ENCODE measurements around the gene INPP4A.

The INPP4A gene

DNA sequence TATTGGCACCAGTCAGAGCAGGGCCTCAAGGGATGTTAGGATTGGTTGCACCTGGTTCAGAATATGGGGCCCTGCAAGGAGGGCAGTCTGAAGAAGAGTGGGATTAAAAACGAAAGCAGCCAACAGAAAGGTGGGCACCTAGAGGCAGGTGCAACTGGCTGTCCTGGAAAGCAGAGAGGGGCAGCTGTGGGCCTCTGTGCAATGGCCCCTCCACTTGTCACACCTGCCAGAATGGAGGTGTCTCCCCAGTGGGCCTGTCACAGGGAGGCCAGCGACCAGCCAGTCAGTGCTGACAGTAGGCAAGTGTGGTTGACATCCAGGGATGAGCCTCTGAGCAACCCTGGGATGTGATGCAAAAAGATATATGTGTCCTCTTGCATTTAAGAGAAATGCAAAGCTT, 37.7 kb downstream of the INPP4A start:
- H3K27ac ChIP-seq (ENCODE audit: low read length) = no peak overlapping the region
- H3K4me3 ChIP-seq (ENCODE audit: low read length) = no peak overlapping the region

DNA sequence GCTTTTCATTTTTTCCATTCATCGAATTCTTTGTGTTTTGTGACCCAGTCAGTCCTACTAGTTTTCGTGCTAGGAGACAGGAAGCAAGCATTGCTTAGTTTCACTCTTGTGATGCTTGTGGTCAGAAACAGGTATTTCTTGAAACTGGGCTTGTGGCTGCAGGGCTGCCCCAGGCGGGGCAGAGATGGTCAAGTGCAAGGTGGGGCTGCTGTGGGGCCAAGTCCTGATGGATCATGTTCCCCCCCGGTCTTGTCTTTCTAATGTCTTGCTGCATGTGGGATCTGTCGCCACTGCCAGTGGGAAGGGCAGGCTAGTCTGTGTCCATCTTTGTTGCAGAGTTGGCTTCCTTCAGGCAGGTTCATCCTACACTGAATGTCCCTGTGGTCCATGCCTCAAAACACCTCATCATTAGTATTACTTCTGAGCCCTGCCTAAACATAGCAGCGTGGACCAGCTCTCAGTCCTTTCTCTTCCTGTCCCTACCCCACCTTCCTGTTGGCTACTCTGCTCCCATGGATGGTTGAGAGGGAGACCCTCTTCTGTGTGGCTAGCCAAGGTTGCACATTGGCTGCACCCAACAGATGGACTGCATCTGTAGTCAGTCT, 38.7 kb downstream of the INPP4A start:
- Histone ChIP-seq H3K4me3 (ENCODE audit: low read length) (no peak overlapping the region), H3K36me3 (ENCODE audit: control insufficient read depth, low read depth, low read length) (no peaks in the 10 kb centered on the region), H3K9me3 (ENCODE audit: control insufficient read depth, low read depth, low read length) (no peaks in the 10 kb centered on the region), H3K4me1 (ENCODE audit: control insufficient read depth, low read depth, low read length) (peaks cover 46% of the 10 kb centered on the region), H3K27ac (ENCODE audit: low read length) (no peak overlapping the region), H3K9ac (ENCODE audit: low read length) (no peak overlapping the region), H3K27me3 (ENCODE audit: control insufficient read depth, insufficient read depth, low read length) (no peaks in the 10 kb centered on the region)

More for the DNA sequence above, 37.7 kb downstream of the INPP4A start:
- Histone ChIP-seq H3K9me3 (ENCODE audit: control insufficient read depth, low read depth, low read length) (no peaks in the 10 kb centered on the region), H3K4me1 (ENCODE audit: control insufficient read depth, low read depth, low read length) (peaks cover 43% of the 10 kb centered on the region), H3K36me3 (ENCODE audit: control insufficient read depth, low read depth, low read length) (no peaks in the 10 kb centered on the region), H3K9ac (ENCODE audit: low read length) (no peak overlapping the region), H3K27me3 (ENCODE audit: control insufficient read depth, insufficient read depth, low read length) (no peaks in the 10 kb centered on the region)

DNA sequence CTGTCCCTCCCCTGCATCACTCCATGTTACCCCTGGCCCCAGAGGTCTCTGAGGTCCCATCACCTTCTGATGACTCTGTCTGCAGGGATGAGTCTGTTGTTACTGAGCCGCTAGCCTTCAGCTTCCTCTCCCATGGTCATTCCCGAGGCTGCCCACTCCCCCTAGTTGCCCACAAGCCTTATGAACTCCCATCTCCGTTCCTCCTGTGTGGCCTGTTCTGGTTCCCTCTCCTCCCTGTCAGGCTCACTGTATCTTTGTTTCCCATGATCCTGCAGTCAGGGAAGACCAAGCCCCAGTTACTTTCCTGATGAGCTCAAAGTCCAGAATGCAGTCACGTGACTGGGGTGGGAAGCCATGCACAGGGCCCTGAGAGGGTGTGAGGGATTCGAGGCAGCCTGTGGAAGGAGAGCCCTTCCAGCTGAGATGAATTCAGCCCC, 39.5 kb downstream of the INPP4A start:
- Histone ChIP-seq H3K4me1 (ENCODE audit: control insufficient read depth, low read depth, low read length) (peaks cover 41% of the 10 kb centered on the region), H3K4me3 (ENCODE audit: low read length) (no peak overlapping the region), H3K27ac (ENCODE audit: low read length) (no peak overlapping the region), H3K9ac (ENCODE audit: low read length) (no peak overlapping the region), H3K9me3 (ENCODE audit: control insufficient read depth, low read depth, low read length) (no peaks in the 10 kb centered on the region), H3K27me3 (ENCODE audit: control insufficient read depth, insufficient read depth, low read length) (no peaks in the 10 kb centered on the region), H3K36me3 (ENCODE audit: control insufficient read depth, low read depth, low read length) (no peaks in the 10 kb centered on the region)

DNA sequence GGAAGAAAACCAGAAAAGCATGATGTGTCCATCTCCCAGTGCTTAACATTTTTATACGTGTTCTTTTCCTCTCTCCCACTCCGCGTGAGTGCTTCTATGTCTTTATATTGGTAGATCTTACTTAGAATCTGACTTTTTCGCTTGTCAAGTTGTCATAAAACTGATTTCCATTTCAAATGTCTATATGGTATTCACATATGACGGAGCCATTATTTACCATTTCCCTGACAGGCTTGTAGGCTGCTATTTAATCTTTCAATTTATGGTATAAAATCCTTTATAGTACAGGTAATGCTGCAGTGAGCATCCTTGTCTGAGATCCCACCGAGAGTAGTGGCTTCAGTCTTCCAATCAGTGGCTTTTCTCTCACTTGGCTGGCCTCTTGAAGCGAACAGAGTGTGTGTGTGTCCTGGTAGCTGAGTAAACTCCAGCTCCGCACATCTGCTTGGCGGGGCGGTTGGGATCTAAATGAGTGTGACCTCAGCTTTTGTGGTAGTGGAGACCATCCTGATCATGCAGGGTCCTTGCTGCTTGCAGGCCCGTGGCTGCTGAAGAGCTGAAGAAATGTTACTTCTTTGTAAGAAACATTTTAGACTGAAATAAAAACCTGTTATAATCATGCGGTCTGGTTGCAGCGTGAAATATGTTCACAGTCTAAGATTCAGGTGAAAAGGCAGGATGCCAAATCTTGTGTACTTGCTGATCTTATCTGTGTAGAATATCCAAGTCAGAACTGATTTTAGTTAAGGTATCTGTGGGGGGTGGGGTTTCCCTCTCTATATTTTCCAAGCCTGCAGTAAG, 40.2 kb downstream of the INPP4A start:
- Histone ChIP-seq H3K36me3 (ENCODE audit: control insufficient read depth, low read depth, low read length) (no peaks in the 10 kb centered on the region), H3K27ac (ENCODE audit: low read length) (no peak overlapping the region), H3K4me1 (ENCODE audit: control insufficient read depth, low read depth, low read length) (peaks cover 36% of the 10 kb centered on the region), H3K4me3 (ENCODE audit: low read length) (no peak overlapping the region), H3K9ac (ENCODE audit: low read length) (no peak overlapping the region), H3K9me3 (ENCODE audit: control insufficient read depth, low read depth, low read length) (no peaks in the 10 kb centered on the region), H3K27me3 (ENCODE audit: control insufficient read depth, insufficient read depth, low read length) (no peaks in the 10 kb centered on the region)

DNA sequence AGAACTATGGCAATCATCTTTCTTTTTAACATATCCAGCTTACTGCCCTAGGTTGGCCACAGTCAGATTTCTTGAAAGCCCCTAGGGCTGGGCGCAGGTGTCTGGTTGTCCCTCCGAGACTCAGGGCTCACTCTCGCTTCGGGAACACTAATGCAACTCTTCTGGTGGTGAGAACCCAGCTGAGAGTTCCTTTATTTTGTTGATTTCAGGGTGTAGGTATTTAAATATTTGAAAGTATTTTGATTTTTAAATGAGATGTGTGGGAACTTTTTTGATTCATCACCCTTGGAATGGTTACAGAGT, 40.7 kb downstream of the INPP4A start:
- Histone ChIP-seq H3K27me3 (ENCODE audit: control insufficient read depth, insufficient read depth, low read length) (no peaks in the 10 kb centered on the region), H3K4me1 (ENCODE audit: control insufficient read depth, low read depth, low read length) (peaks cover 35% of the 10 kb centered on the region), H3K9me3 (ENCODE audit: control insufficient read depth, low read depth, low read length) (no peaks in the 10 kb centered on the region), H3K9ac (ENCODE audit: low read length) (no peak overlapping the region), H3K27ac (ENCODE audit: low read length) (no peak overlapping the region), H3K4me3 (ENCODE audit: low read length) (no peak overlapping the region), H3K36me3 (ENCODE audit: control insufficient read depth, low read depth, low read length) (no peaks in the 10 kb centered on the region)

DNA sequence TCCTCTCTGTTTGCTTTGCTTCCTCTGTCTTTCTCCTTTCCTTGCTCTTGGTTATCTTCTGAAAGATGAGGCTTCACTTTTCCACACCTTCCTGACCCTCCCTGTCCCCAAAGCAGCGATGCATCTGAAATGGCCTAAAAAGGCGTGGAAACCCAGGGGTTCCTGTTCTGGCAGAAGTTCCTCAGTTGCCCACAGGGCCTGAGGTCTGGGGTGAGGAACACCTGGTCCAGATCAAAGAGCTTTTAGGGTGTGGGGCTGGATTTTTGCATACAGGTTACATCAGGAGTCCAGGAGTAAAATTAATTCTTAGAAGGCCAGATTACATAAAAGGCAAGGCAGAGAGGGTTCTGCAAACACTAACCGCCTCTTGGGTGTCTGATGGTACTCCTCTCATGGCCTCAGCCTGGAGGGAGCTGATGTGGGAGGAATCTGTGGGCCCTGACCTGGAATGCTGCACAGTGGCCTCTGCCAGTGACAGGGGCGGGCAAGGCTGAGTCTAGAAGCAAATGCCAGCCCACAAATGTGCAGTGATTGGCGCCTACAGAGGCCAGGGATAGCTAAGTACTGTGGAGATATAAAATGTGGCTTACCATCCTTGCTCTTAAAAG, 41.8 kb downstream of the INPP4A start:
- no peaks in the 10 kb centered on the region for H3K27me3 ChIP-seq (ENCODE audit: control insufficient read depth, insufficient read depth, low read length)
- no peaks in the 10 kb centered on the region for H3K9me3 ChIP-seq (ENCODE audit: control insufficient read depth, low read depth, low read length)
- no peak overlapping the region for H3K9ac ChIP-seq (ENCODE audit: low read length)
- H3K36me3 ChIP-seq (ENCODE audit: control insufficient read depth, low read depth, low read length) = no peaks in the 10 kb centered on the region
- no peak overlapping the region for H3K4me3 ChIP-seq (ENCODE audit: low read length)
- peaks cover 28% of the 10 kb centered on the region for H3K4me1 ChIP-seq (ENCODE audit: control insufficient read depth, low read depth, low read length)
- no peak overlapping the region for H3K27ac ChIP-seq (ENCODE audit: low read length)

DNA sequence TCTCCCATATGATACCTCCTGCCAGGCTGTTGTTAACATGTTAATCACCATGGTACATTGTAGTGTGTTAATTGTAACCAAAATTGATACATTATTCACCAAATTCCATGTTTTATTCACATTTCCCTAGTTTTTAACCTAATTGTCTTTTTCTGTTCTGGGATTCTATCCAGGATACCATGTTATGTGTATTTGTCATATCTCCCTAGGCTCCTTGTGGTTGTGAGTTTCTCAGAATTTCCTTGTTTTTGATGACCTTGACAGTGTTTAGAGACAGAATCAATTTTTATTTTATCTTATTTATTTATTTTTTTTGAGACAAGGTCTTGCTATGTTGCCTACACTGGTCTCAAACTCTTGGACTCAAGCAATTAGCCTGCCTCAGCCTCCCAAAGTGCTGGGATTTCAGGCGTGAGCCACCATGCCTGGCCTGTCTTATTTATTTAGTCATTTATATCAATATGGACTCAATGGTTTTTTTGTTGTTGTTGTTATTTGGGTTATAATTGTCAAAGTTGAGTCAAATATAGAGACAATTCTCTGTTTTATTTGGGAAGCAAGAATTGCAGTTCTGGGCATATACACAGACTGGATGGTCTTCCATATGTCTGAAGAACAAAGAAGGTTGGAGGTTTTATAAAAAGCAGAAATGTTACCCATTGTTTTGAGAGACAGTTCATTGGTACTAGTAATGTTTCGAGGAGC, 42.6 kb downstream of the INPP4A start:
- no peaks in the 10 kb centered on the region for H3K27me3 ChIP-seq (ENCODE audit: control insufficient read depth, insufficient read depth, low read length)
- H3K27ac ChIP-seq (ENCODE audit: low read length) = no peak overlapping the region
- H3K36me3 ChIP-seq (ENCODE audit: control insufficient read depth, low read depth, low read length) = no peaks in the 10 kb centered on the region
- no peak overlapping the region for H3K9ac ChIP-seq (ENCODE audit: low read length)
- no peaks in the 10 kb centered on the region for H3K9me3 ChIP-seq (ENCODE audit: control insufficient read depth, low read depth, low read length)
- H3K4me1 ChIP-seq (ENCODE audit: control insufficient read depth, low read depth, low read length) = peaks cover 26% of the 10 kb centered on the region
- no peak overlapping the region for H3K4me3 ChIP-seq (ENCODE audit: low read length)

DNA sequence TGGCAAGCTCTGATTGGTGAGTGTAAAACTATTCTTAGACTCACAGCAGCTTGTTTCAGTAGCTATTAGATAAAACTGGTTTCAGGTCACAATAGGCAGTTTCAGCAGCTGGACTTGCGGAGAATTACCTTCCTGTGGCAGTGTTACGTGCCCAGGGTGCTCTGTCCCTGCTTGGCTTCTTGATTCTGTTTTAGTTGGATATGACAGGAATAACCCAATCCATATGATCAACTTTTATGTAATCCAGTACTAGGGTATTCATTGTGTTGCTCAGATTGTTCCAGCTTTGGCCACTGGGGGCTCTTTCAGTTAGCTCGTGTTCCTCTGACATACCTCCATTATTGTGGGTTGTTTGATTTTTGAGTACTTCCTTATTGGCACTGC, 43.1 kb downstream of the INPP4A start:
- Histone ChIP-seq H3K9me3 (ENCODE audit: control insufficient read depth, low read depth, low read length) (no peaks in the 10 kb centered on the region), H3K4me3 (ENCODE audit: low read length) (no peak overlapping the region), H3K27me3 (ENCODE audit: control insufficient read depth, insufficient read depth, low read length) (no peaks in the 10 kb centered on the region), H3K4me1 (ENCODE audit: control insufficient read depth, low read depth, low read length) (peaks cover 26% of the 10 kb centered on the region), H3K36me3 (ENCODE audit: control insufficient read depth, low read depth, low read length) (no peaks in the 10 kb centered on the region), H3K9ac (ENCODE audit: low read length) (no peak overlapping the region), H3K27ac (ENCODE audit: low read length) (no peak overlapping the region)

DNA sequence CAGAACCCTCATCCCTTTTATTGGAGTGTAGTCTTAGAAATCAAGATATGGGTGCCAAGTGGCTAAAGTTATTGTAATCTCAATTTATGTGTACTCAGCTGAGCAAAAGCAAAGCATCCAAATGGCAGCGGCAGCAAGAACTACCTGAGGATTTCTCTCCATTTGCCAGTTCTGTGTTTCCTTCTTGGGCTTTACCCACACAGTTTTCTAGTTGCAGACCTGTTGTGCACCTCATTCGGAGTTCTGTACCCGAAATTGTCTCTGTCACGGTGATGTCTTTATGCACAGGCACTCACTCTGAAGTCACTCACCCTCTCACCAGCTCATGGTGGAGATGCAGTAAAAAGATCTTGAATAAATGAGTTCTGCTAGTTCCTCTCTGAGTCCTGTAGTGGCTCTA, 43.6 kb downstream of the INPP4A start:
- peaks cover 26% of the 10 kb centered on the region for H3K4me1 ChIP-seq (ENCODE audit: control insufficient read depth, low read depth, low read length)
- H3K4me3 ChIP-seq (ENCODE audit: low read length) = no peak overlapping the region
- no peak overlapping the region for H3K9ac ChIP-seq (ENCODE audit: low read length)
- H3K27me3 ChIP-seq (ENCODE audit: control insufficient read depth, insufficient read depth, low read length) = no peaks in the 10 kb centered on the region
- no peaks in the 10 kb centered on the region for H3K9me3 ChIP-seq (ENCODE audit: control insufficient read depth, low read depth, low read length)
- H3K27ac ChIP-seq (ENCODE audit: low read length) = no peak overlapping the region
- H3K36me3 ChIP-seq (ENCODE audit: control insufficient read depth, low read depth, low read length) = no peaks in the 10 kb centered on the region

DNA sequence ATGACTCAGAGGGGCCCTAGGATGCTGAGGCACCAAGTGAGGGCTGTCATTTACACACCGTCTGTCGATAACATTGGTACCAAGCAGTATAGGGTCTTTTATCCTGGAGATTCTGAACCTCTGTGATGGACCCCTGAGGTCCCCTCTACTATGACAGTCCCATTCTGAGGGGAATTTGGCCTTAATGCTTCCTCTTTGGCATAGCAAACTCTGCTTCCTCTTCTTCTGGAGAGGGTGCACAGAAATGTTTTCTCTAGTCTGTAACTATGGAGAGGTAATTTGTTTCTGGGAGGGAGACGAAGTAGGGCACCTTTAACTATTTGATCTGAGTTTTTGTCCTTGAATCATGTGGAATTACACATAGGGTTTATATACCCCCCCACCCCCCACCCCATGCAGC, 44.8 kb downstream of the INPP4A start:
- Histone ChIP-seq H3K27me3 (ENCODE audit: control insufficient read depth, insufficient read depth, low read length) (no peaks in the 10 kb centered on the region), H3K9ac (ENCODE audit: low read length) (no peak overlapping the region), H3K9me3 (ENCODE audit: control insufficient read depth, low read depth, low read length) (no peaks in the 10 kb centered on the region), H3K4me1 (ENCODE audit: control insufficient read depth, low read depth, low read length) (peaks cover 23% of the 10 kb centered on the region), H3K4me3 (ENCODE audit: low read length) (no peak overlapping the region), H3K27ac (ENCODE audit: low read length) (no peak overlapping the region), H3K36me3 (ENCODE audit: control insufficient read depth, low read depth, low read length) (no peaks in the 10 kb centered on the region)

DNA sequence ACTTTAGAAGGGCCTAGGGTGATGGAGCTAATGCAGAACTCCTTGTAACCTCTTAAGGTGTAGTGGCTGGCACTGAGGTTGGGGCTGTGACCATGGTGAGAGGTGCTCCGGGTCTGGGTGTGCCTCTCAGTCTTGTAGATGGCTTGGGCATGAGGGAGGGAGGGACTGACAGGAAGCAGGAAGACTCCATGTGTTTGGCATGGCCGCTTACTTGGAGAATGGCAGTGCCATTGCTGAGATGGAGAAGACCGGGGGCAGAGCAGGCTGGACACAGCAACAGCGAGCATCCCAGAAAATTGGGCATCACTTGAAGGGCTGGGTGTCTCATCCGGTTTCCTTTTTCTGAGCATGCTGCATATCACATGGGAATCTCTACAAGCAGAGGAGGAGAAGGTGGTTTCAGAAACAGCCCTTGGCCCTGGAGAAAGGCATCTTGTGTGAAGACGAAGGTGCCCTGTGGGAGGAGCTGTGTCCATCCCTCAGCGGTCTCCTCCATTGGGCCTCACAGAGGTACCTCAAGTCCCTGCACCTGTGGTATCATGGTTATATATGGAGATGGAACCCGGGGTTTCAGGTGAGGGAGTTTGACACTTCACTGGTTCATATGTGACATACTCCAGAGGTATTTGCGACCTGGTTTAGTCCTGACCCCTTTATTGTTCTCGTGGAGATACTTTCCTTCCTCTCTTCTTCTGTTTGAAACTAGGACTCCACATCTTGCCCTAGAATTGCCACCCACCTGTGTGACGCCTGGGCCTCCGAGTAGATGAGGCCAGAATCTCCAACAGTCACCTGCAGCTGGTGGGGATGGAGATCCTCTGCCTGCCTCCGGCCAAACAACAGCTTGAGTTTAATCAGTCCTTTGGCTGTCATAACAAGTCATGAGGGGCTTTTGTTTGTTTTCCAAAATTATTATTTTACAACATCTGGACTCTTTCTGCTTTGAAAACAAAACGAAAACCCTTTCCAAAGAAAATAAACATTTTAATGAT, 45.6 kb downstream of the INPP4A start:
- no peaks in the 10 kb centered on the region for H3K9me3 ChIP-seq (ENCODE audit: control insufficient read depth, low read depth, low read length)
- no peaks in the 10 kb centered on the region for H3K36me3 ChIP-seq (ENCODE audit: control insufficient read depth, low read depth, low read length)
- peaks cover 20% of the 10 kb centered on the region for H3K4me1 ChIP-seq (ENCODE audit: control insufficient read depth, low read depth, low read length)
- no peaks in the 10 kb centered on the region for H3K27me3 ChIP-seq (ENCODE audit: control insufficient read depth, insufficient read depth, low read length)
- H3K4me3 ChIP-seq (ENCODE audit: low read length) = no peak overlapping the region
- no peak overlapping the region for H3K27ac ChIP-seq (ENCODE audit: low read length)
- H3K9ac ChIP-seq (ENCODE audit: low read length) = no peak overlapping the region

All from iPS-18a (cell line).